AG09309 (cell line): ENCODE results near the gene ADGRB3.

Source experiments
- DNase-seq: peaks from one replicate; pipeline ENCODE4 v3.0.0-alpha.2; 2010; ENCODE audit warnings: low read depth
- H3K4me3 ChIP-seq: 2 replicates; pipeline ENCODE4 v1.5.1; 2011; ENCODE audit warnings: mild to moderate bottlenecking, low read depth, low read length, moderate library complexity; ENCODE audit not compliant: control insufficient read depth
- CTCF ChIP-seq: IDR thresholded peaks from 2 replicates; pipeline ENCODE4 v1.5.1; 2011; ENCODE audit warnings: mild to moderate bottlenecking, low read depth, low read length, inconsistent platforms; ENCODE audit not compliant: insufficient read depth, control insufficient read depth; ENCODE audit errors: missing control alignments

The ADGRB3 gene

GRCh38 chr6:68760485-68760884 is 125.4 kb downstream of the ADGRB3 start:
- no peak overlapping the region for H3K4me3 ChIP-seq
- no peak for TF ChIP-seq CTCF

GRCh38 chr6:68760941-68761676 is 126.0 kb downstream of the ADGRB3 start:
- no peak for DNase-seq
- no peak overlapping the region for H3K4me3 ChIP-seq
- no peak for TF ChIP-seq CTCF

More at GRCh38 chr6:68760485-68760884, 125.4 kb downstream of the ADGRB3 start:
- no peak for DNase-seq

- no peak for TF ChIP-seq CTCF
- no peak for DNase-seq
- no peak overlapping the region for H3K4me3 ChIP-seq
Observed at GRCh38 chr6:68761985-68762384, 126.9 kb downstream of the ADGRB3 start.

GRCh38 chr6:68771426-68771825 is 136.3 kb downstream of the ADGRB3 start:
- no peak for TF ChIP-seq CTCF
- DNase-seq = no peak

GRCh38 chr6:68774843-68775242 is 139.8 kb downstream of the ADGRB3 start:
- no peak for TF ChIP-seq CTCF
- H3K4me3 ChIP-seq = no peak overlapping the region
- no peak for DNase-seq

More at GRCh38 chr6:68771426-68771825, 136.3 kb downstream of the ADGRB3 start:
- H3K4me3 ChIP-seq = no peak overlapping the region

- DNase-seq = no peak
- H3K4me3 ChIP-seq = no peak overlapping the region
- no peak for TF ChIP-seq CTCF
Observed at GRCh38 chr6:68776354-68776753, 141.3 kb downstream of the ADGRB3 start.
